GM12878 (cell line): ENCODE results near the gene STX8. TPM values are rescaled to one million over a fixed set of nuclear protein-coding genes. Genes with fewer than 3 reads are reported as not detected.
A peak's percentile ranks its signal among the peaks of the same experiment; 100 is the strongest.

Experiments used
- ATAC-seq: fragments of 200-7000 bp; cut with Tn5 transposase; 3 replicates; pipeline ENCODE4 v1.9.1; 2020; ENCODE audit warnings: mild to moderate bottlenecking, moderate library complexity
- BruUV-seq: library from RNA; stranded (reverse); fragments of 400-500 nt; replicated peaks from 2 replicates; lab custom pipeline; 2021; lab: Mats Ljungman, UMichigan
- CTCF ChIA-PET: fragments of 300-600 bp; sonication (Branson Sonifier 250); formaldehyde crosslinking; extraction: SDS; loops from one replicate; lab custom pipeline; 2021; ENCODE audit warnings: inconsistent platforms; lab: Yijun Ruan, JAX
- POLR2A ChIA-PET: fragments of 350-600 bp; formaldehyde crosslinking; extraction: SDS; loops from one replicate; lab custom pipeline; 2021; ENCODE audit warnings: inconsistent platforms; lab: Charles Lee
- RAD21 ChIA-PET: fragments of 300-600 bp; sonication (Branson Sonifier 250); formaldehyde crosslinking; loops from one replicate; lab custom pipeline; 2023; ENCODE audit warnings: antibody characterized with exemption; ENCODE audit not compliant: unreplicated experiment; lab: Charles Lee
- SMC1A ChIA-PET: fragments of 300-600 bp; sonication (Branson Sonifier 250); formaldehyde crosslinking; loops from one replicate; lab custom pipeline; 2023; ENCODE audit not compliant: unreplicated experiment, uncharacterized antibody; lab: Charles Lee
- DNase-seq: peaks from one replicate; pipeline ENCODE4 v3.0.0-alpha.2; 2011; ENCODE audit warnings: low read depth, low spot score
- FAIRE-seq: peaks from 3 replicates; lab custom pipeline; 2011; peaks lifted over from hg19 to GRCh38; lab: Jason Lieb, UNC
- H2AFZ ChIP-seq: 2 replicates; pipeline ENCODE4 v1.6.0; 2011; ENCODE audit warnings: low read depth, low read length, control low read depth; ENCODE audit not compliant: control insufficient read depth
- H3K27ac ChIP-seq: 2 replicates; pipeline ENCODE4 v1.5.1; 2011; ENCODE audit warnings: control low read depth; ENCODE audit not compliant: control insufficient read depth, insufficient read depth
- H3K27me3 ChIP-seq, 2 experiments: replicated peaks in 1 of 2; 2 replicates each; pipeline versions ENCODE4 v1.6.0 to v1.6.1; 2011; ENCODE audit warnings: low read length in 1 of 2; ENCODE audit not compliant: control insufficient read depth in 2 of 2, insufficient read depth in 2 of 2
- H3K36me3 ChIP-seq, 2 experiments: 2 replicates each; pipeline ENCODE4 v1.5.1; 2011; ENCODE audit warnings: low read length in 1 of 2; ENCODE audit not compliant: control insufficient read depth in 2 of 2, insufficient read depth in 2 of 2
- H3K4me1 ChIP-seq: 2 replicates; pipeline ENCODE4 v1.6.1; 2011; ENCODE audit warnings: mild to moderate bottlenecking, low read length, moderate library complexity, mixed read lengths; ENCODE audit not compliant: control insufficient read depth, insufficient read depth
- H3K4me2 ChIP-seq: 2 replicates; pipeline ENCODE4 v1.6.0; 2011; ENCODE audit warnings: control low read depth; ENCODE audit not compliant: control insufficient read depth, insufficient read depth
- H3K4me3 ChIP-seq: fragments of 200-600 bp; sonication (generic); 2 replicates; pipeline ENCODE4 v1.5.1; 2016
- H3K79me2 ChIP-seq: 2 replicates; pipeline ENCODE4 v1.6.0; 2011; ENCODE audit warnings: low read length; ENCODE audit not compliant: control insufficient read depth, insufficient read depth
- H3K9ac ChIP-seq: 2 replicates; pipeline ENCODE4 v1.8.0; 2011; ENCODE audit warnings: low read length, control low read depth, mixed read lengths; ENCODE audit not compliant: control insufficient read depth, insufficient read depth
- H3K9me3 ChIP-seq: replicated peaks from 3 replicates; pipeline ENCODE4 v1.5.1; 2011; ENCODE audit warnings: mild to moderate bottlenecking, low read length; ENCODE audit not compliant: control insufficient read depth, insufficient read depth
- H4K20me1 ChIP-seq: 2 replicates; pipeline ENCODE4 v1.6.0; 2011; ENCODE audit not compliant: control insufficient read depth, insufficient read depth
- ATF2 ChIP-seq: IDR thresholded peaks from 2 replicates; pipeline ENCODE4 v1.6.1; 2012; ENCODE audit warnings: low read length, inconsistent platforms
- ATF7 ChIP-seq: fragments of 450-650 bp; IDR thresholded peaks from 2 replicates; pipeline ENCODE4 v1.6.1; 2016; ENCODE audit warnings: low read depth, mild to moderate bottlenecking
- EED ChIP-seq: sonication (generic); IDR thresholded peaks from 2 replicates; pipeline ENCODE4 v1.6.1; 2016; ENCODE audit warnings: antibody characterized with exemption, low read depth
- IKZF2 ChIP-seq, 2 experiments: fragments of 450-650 bp; IDR thresholded peaks; 2 replicates each; pipeline ENCODE4 v1.6.1; 2017; ENCODE audit warnings: mild to moderate bottlenecking in 2 of 2, moderate library complexity in 2 of 2
- NR2C1 ChIP-seq: fragments of 450-650 bp; IDR thresholded peaks from 2 replicates; pipeline ENCODE4 v1.6.1; 2017; ENCODE audit warnings: antibody characterized with exemption, mild to moderate bottlenecking, moderate library complexity
- NR2F1 ChIP-seq: fragments of 450-650 bp; conservative IDR thresholded peaks from 2 replicates; pipeline ENCODE4 v1.6.1; 2017; ENCODE audit warnings: mild to moderate bottlenecking
- RB1 ChIP-seq: fragments of 450-650 bp; formaldehyde crosslinking; IDR thresholded peaks from 2 replicates; pipeline ENCODE4 v1.6.1; 2017; ENCODE audit warnings: mild to moderate bottlenecking, borderline replicate concordance
- SMARCA5 ChIP-seq: fragments of 450-650 bp; IDR thresholded peaks from 2 replicates; pipeline ENCODE4 v1.6.1; 2017; ENCODE audit warnings: mild to moderate bottlenecking
- STAT3 ChIP-seq: IDR thresholded peaks from 2 replicates; pipeline ENCODE4 v1.6.1; 2011; ENCODE audit warnings: low read depth, low read length, improper control_type of control experiment
- USF2 ChIP-seq: IDR thresholded peaks from 2 replicates; pipeline ENCODE4 v1.6.1; 2011; ENCODE audit warnings: low read depth, low read length, improper control_type of control experiment, borderline replicate concordance
- WGBS: methylation state at CpG from one replicate; pipeline ENCODE4 v1.1.6; 2016; ENCODE audit warnings: low lambda C conversion rate; ENCODE audit not compliant: insufficient replicate concordance, insufficient coverage; ENCODE audit errors: missing lambda C conversion rate; 5-methylcytosine and 5-hydroxymethylcytosine counted together
- in situ Hi-C: fragments of 300-500 bp; cut with MboI; formaldehyde crosslinking; loops from 9 replicates; pipeline ENCODE4 v1.14.3; 2018; ENCODE audit warnings: mixed read lengths
- intact Hi-C: fragments of 100-400 bp; cut with micrococcal nuclease; formaldehyde crosslinking; loops from one replicate; pipeline ENCODE4 v1.14.2; 2022; ENCODE audit not compliant: unreplicated experiment
- polyA plus RNA-seq, 11 experiments: library from polyadenylated mRNA; depleted of rRNA in 4 of 11; unstranded in 6 of 11; stranded (reverse) in 5 of 11; fragments of >200 nt; fragmentation: Nextera tagmentation in 4 of 11; fragmentation: Illumina TruSeq in 1 of 11; extraction: Ambion mirVana in 4 of 11; extraction: Trizol in 1 of 11; gene quantifications; 1 replicate in 1 of 11; 2 replicates in 10 of 11; pipeline versions ENCODE4 v1.2.1 to v1.2.3, GENCODE V29; 2011 to 2016; ENCODE audit warnings: inconsistent platforms in 2 of 11, missing spikeins in 2 of 11, low read depth in 1 of 11
- total RNA-seq, 4 experiments: library from RNA; depleted of rRNA in 3 of 4; stranded (reverse); fragments of >200 nt in 3 of 4; fragmentation: Illumina TruSeq in 1 of 4; extraction: Trizol in 1 of 4; gene quantifications; 2 replicates each; pipeline versions ENCODE4 v1.2.1 to v1.2.3, GENCODE V29; 2013 to 2021
- TF ChIP-seq, protein P1 (sequence below): IDR thresholded peaks from 2 replicates; pipeline ENCODE4 v1.6.1; 2012; ENCODE audit warnings: mild to moderate bottlenecking, low read depth, low read length
- TF ChIP-seq, protein P2 (sequence below): IDR thresholded peaks from 2 replicates; pipeline ENCODE4 v1.6.1; 2012; ENCODE audit warnings: low read depth, low read length, improper control_type of control experiment
- TF ChIP-seq, protein P3 (sequence below): fragments of 450-650 bp; conservative IDR thresholded peaks from 2 replicates; pipeline ENCODE4 v1.6.1; 2017; ENCODE audit warnings: mild to moderate bottlenecking, moderate library complexity

Gene STX8
- total and polyA plus RNA-seq, 10 of the 15 experiments (the other 5 are each of a cell fraction or from before 2014, with no cell fraction given): 47.9 to 151 (median 72.9) TPM

GRCh38 chr17:9290226-9290613 lies 285.4 kb downstream of the STX8 start:
- TF ChIP-seq RB1 (no peak), ATF7 (0 out of 2 replicates have a peak, but pooled peaks have one; percentile 18), IKZF2 (IDR thresholded peaks at IDR 0.05) (0 out of 4 replicates have a peak, but pooled peaks of 1 of the 2 experiments have one; percentile 1), ATF2 (no peak), SMARCA5 (0 out of 2 replicates have a peak, but pooled peaks have one; percentile 69), STAT3 (no peak), NR2C1 (no peak), USF2 (no peak), NR2F1 (0 out of 2 replicates have a peak, but pooled peaks have one; percentile 3), EED (0 out of 2 replicates have a peak, but pooled peaks have one; percentile 2)
- TF ChIP-seq, protein P1, sequence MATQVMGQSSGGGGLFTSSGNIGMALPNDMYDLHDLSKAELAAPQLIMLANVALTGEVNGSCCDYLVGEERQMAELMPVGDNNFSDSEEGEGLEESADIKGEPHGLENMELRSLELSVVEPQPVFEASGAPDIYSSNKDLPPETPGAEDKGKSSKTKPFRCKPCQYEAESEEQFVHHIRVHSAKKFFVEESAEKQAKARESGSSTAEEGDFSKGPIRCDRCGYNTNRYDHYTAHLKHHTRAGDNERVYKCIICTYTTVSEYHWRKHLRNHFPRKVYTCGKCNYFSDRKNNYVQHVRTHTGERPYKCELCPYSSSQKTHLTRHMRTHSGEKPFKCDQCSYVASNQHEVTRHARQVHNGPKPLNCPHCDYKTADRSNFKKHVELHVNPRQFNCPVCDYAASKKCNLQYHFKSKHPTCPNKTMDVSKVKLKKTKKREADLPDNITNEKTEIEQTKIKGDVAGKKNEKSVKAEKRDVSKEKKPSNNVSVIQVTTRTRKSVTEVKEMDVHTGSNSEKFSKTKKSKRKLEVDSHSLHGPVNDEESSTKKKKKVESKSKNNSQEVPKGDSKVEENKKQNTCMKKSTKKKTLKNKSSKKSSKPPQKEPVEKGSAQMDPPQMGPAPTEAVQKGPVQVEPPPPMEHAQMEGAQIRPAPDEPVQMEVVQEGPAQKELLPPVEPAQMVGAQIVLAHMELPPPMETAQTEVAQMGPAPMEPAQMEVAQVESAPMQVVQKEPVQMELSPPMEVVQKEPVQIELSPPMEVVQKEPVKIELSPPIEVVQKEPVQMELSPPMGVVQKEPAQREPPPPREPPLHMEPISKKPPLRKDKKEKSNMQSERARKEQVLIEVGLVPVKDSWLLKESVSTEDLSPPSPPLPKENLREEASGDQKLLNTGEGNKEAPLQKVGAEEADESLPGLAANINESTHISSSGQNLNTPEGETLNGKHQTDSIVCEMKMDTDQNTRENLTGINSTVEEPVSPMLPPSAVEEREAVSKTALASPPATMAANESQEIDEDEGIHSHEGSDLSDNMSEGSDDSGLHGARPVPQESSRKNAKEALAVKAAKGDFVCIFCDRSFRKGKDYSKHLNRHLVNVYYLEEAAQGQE: no peak
- TF ChIP-seq, protein P2, sequence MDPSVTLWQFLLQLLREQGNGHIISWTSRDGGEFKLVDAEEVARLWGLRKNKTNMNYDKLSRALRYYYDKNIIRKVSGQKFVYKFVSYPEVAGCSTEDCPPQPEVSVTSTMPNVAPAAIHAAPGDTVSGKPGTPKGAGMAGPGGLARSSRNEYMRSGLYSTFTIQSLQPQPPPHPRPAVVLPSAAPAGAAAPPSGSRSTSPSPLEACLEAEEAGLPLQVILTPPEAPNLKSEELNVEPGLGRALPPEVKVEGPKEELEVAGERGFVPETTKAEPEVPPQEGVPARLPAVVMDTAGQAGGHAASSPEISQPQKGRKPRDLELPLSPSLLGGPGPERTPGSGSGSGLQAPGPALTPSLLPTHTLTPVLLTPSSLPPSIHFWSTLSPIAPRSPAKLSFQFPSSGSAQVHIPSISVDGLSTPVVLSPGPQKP: no peak
- TF ChIP-seq, protein P3, sequence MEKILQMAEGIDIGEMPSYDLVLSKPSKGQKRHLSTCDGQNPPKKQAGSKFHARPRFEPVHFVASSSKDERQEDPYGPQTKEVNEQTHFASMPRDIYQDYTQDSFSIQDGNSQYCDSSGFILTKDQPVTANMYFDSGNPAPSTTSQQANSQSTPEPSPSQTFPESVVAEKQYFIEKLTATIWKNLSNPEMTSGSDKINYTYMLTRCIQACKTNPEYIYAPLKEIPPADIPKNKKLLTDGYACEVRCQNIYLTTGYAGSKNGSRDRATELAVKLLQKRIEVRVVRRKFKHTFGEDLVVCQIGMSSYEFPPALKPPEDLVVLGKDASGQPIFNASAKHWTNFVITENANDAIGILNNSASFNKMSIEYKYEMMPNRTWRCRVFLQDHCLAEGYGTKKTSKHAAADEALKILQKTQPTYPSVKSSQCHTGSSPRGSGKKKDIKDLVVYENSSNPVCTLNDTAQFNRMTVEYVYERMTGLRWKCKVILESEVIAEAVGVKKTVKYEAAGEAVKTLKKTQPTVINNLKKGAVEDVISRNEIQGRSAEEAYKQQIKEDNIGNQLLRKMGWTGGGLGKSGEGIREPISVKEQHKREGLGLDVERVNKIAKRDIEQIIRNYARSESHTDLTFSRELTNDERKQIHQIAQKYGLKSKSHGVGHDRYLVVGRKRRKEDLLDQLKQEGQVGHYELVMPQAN: no peak
- Histone ChIP-seq H3K79me2 (no peaks in the 10 kb centered on the region), H3K4me1 (peaks cover 18% of the 10 kb centered on the region), H3K36me3 (no peaks in the 10 kb centered on the region), H4K20me1 (no peaks in the 10 kb centered on the region), H3K4me3 (peak overlapping the region; percentile 6; the same call in 1 of the 2 replicates), H2AFZ (no peak overlapping the region), H3K4me2 (peak overlapping the region; percentile 69), H3K27ac (peak overlapping the region; percentile 33), H3K9ac (no peak overlapping the region), H3K9me3 (no peaks in the 10 kb centered on the region), H3K27me3 (no peaks in the 10 kb centered on the region)
- ChIA-PET CTCF (interaction anchor here (0.6 to 4.8 kb wide), 8 partner anchors 10 to 297 kb away, joined by 3 to 29 read pairs (median 4); no protein-coding TSS in a partner anchor), SMC1A (interaction anchor here (0.6 to 4.7 kb wide), 6 partner anchors 10 to 292 kb away, joined by 3 to 32 read pairs (median 4); no protein-coding TSS in a partner anchor), RAD21 (interaction anchor here (0.5 to 4.1 kb wide), 9 partner anchors 22 to 445 kb away, joined by 3 to 28 read pairs (median 4); no protein-coding TSS in a partner anchor), POLR2A (interaction anchor here (1.0 to 2.2 kb wide), 2 partner anchors 89 to 142 kb away, joined by 4 to 11 read pairs; no protein-coding TSS in a partner anchor)
- WGBS: 39% methylated on average over 7 of the region's 7 CpGs
- intact Hi-C loops: loop anchor here (5.0 kb wide), 3 partner anchors 97 to 298 kb away; no protein-coding TSS in a partner anchor
- BruUV-seq: no TSS peak
- in situ Hi-C loops: no loop called here
- FAIRE-seq: no peak
- no peak for ATAC-seq
- no peak for DNase-seq
